Amniotic stem cell (primary cell): ENCODE results near the gene NARS2.
A peak's percentile ranks its signal among the peaks of the same experiment; 100 is the strongest.
"Not testable (repeated sequence)": the region's sequence is repeated elsewhere in the genome, so short reads cannot be mapped to it uniquely, and the experiment has no call there.

Source experiments
- DNase-seq: peaks from one replicate; lab custom pipeline; 2025; lab: John Stamatoyannopoulos, UW

Gene NARS2

GRCh38 chr11:78576549-78577097 is 2.0 kb upstream of the NARS2 start:
- DNase-seq = no peak

GRCh38 chr11:78575478-78575877 is 814 bp upstream of the NARS2 start:
- no peak for DNase-seq

GRCh38 chr11:78573681-78574080 is 983 bp downstream of the NARS2 start:
- DNase-seq = no peak

- DNase-seq = no peak
Observed at GRCh38 chr11:78573271-78573670, 1.4 kb downstream of the NARS2 start.

- no peak for DNase-seq
Observed at GRCh38 chr11:78572394-78572793, 2.3 kb downstream of the NARS2 start.

GRCh38 chr11:78570031-78570430 is 4.6 kb downstream of the NARS2 start:
- no peak for DNase-seq

GRCh38 chr11:78567209-78567608 is 7.5 kb downstream of the NARS2 start:
- DNase-seq = no peak

GRCh38 chr11:78564490-78565467 is 9.9 kb downstream of the NARS2 start:
- peak; percentile 27 for DNase-seq

GRCh38 chr11:78564037-78564436 is 10.6 kb downstream of the NARS2 start:
- not testable (repeated sequence) for DNase-seq

- DNase-seq = not testable (repeated sequence)
Observed at GRCh38 chr11:78563090-78563489, 11.6 kb downstream of the NARS2 start.

- DNase-seq = no peak
Observed at GRCh38 chr11:78562398-78562797, 12.3 kb downstream of the NARS2 start.

GRCh38 chr11:78560826-78561484 is 13.7 kb downstream of the NARS2 start:
- DNase-seq = no peak

GRCh38 chr11:78560153-78560552 is 14.5 kb downstream of the NARS2 start:
- DNase-seq = no peak

GRCh38 chr11:78557236-78557635 is 17.4 kb downstream of the NARS2 start:
- no peak for DNase-seq

GRCh38 chr11:78555592-78555991 is 19.1 kb downstream of the NARS2 start:
- no peak for DNase-seq

GRCh38 chr11:78552881-78553280 is 21.8 kb downstream of the NARS2 start:
- DNase-seq = no peak

GRCh38 chr11:78552139-78552538 is 22.5 kb downstream of the NARS2 start:
- DNase-seq = not testable (repeated sequence)

- no peak for DNase-seq
Observed at GRCh38 chr11:78551066-78551465, 23.6 kb downstream of the NARS2 start.

- no peak for DNase-seq
Observed at GRCh38 chr11:78549624-78550409, 24.8 kb downstream of the NARS2 start.

GRCh38 chr11:78548911-78549590 is 25.6 kb downstream of the NARS2 start:
- no peak for DNase-seq

- no peak for DNase-seq
Observed at GRCh38 chr11:78547931-78548705, 26.5 kb downstream of the NARS2 start.
